Tibial nerve (tissue), 4 donors: ENCODE data around the gene CALCOCO1. TPM values are rescaled to one million over a fixed set of nuclear protein-coding genes. Genes with fewer than 3 reads are reported as not detected.

ENCODE experiments used
- DNase-seq, 2 donors: peaks; one replicate each; pipeline ENCODE4 v3.0.0-alpha.2; 2019; ENCODE audit warnings: low spot score in 2 of 2
- H3K27ac ChIP-seq, 4 donors: fragments of 200-600 bp; sonication (generic) in 3 of 4; one replicate each; pipeline ENCODE4 v1.5.1; 2017 to 2019; ENCODE audit warnings: mild to moderate bottlenecking in 1 of 4
- H3K27me3 ChIP-seq, 2 donors: fragments of 200-600 bp; sonication (generic) in 1 of 2; one replicate each; pipeline versions ENCODE4 v1.5.1 to v1.6.0; 2017 to 2019
- H3K36me3 ChIP-seq, 3 donors: fragments of 200-600 bp; sonication (generic); one replicate each; pipeline ENCODE4 v1.5.1; 2018 to 2019
- H3K4me1 ChIP-seq, 4 donors: fragments of 200-600 bp; sonication (generic) in 3 of 4; one replicate each; pipeline ENCODE4 v1.5.1; 2017 to 2019
- H3K4me3 ChIP-seq, 4 donors: fragments of 200-600 bp; sonication (generic) in 3 of 4; one replicate each; pipeline ENCODE4 v1.5.1; 2017 to 2019; ENCODE audit warnings: mild to moderate bottlenecking in 1 of 4, moderate library complexity in 1 of 4
- H3K9me3 ChIP-seq, 4 donors: fragments of 200-600 bp; sonication (generic) in 3 of 4; one replicate each; pipeline ENCODE4 v1.5.1; 2017 to 2019
- CTCF ChIP-seq, 5 experiments: fragments of 200-600 bp in 3 of 5; fragments of 450-650 bp in 2 of 5; sonication (generic) in 3 of 5; IDR thresholded peaks; one replicate each; pipeline ENCODE4 v1.5.1; 2016 to 2019; ENCODE audit warnings: antibody characterized with exemption in 5 of 5, mild to moderate bottlenecking in 3 of 5, moderate library complexity in 2 of 5
- EP300 ChIP-seq, 2 donors: sonication (generic); formaldehyde crosslinking; IDR thresholded peaks; one replicate each; pipeline ENCODE4 v1.6.1; 2017; ENCODE audit warnings: antibody characterized with exemption in 2 of 2, mild to moderate bottlenecking in 1 of 2
- POLR2A ChIP-seq, 2 donors: fragments of 450-650 bp; IDR thresholded peaks; one replicate each; pipeline ENCODE4 v1.6.1; 2017; ENCODE audit warnings: antibody characterized with exemption in 2 of 2, mild to moderate bottlenecking in 2 of 2, moderate library complexity in 2 of 2
- WGBS, 2 donors: methylation state at CpG; one replicate each; pipeline ENCODE4 v1.1.5; 2018; 5-methylcytosine and 5-hydroxymethylcytosine counted together
- total RNA-seq, 4 donors: library from RNA; depleted of rRNA; stranded (reverse); fragments of >200 nt; gene quantifications; one replicate each; pipeline ENCODE4 v1.1.0, GENCODE V29; 2016

Gene CALCOCO1
- total RNA-seq, 4 donors from 2014 or later = 226 to 383 (median 285) TPM

GRCh38 chr12:53737951-53738405 is 10.7 kb upstream of the CALCOCO1 start:
- DNase-seq = no peak
- no peaks in the 10 kb centered on the region for H3K9me3 ChIP-seq
- WGBS, 2 donors = 37 to 56% methylated on average over 14 of the region's 14 CpGs
- TF ChIP-seq EP300 (IDR thresholded peaks at IDR 0.05) (no peak), POLR2A (IDR thresholded peaks at IDR 0.05) (no peak), CTCF (IDR thresholded peaks at IDR 0.05) (no peak)
- H3K4me1 ChIP-seq = peaks cover 0 to 22% (median 16%) of the 10 kb centered on the region in 4 donors
- no peak overlapping the region for H3K4me3 ChIP-seq
- no peak overlapping the region for H3K27ac ChIP-seq
- H3K36me3 ChIP-seq = no peaks in the 10 kb centered on the region
- peaks cover 0 to 78% of the 10 kb centered on the region in 2 donors for H3K27me3 ChIP-seq

GRCh38 chr12:53737093-53737808 is 10.0 kb upstream of the CALCOCO1 start:
- Histone ChIP-seq H3K9me3 (no peaks in the 10 kb centered on the region), H3K4me1 (peaks cover 0 to 22% (median 16%) of the 10 kb centered on the region in 4 donors), H3K36me3 (no peaks in the 10 kb centered on the region), H3K27ac (no peak overlapping the region), H3K4me3 (no peak overlapping the region), H3K27me3 (peaks cover 0 to 71% of the 10 kb centered on the region in 2 donors)
- no peak for DNase-seq
- 62 to 72% methylated on average over 14 of the region's 14 CpGs for WGBS, 2 donors
- TF ChIP-seq EP300 (IDR thresholded peaks at IDR 0.05) (no peak), POLR2A (IDR thresholded peaks at IDR 0.05) (no peak), CTCF (IDR thresholded peaks at IDR 0.05) (no peak)

- peaks cover 0 to 22% (median 16%) of the 10 kb centered on the region in 4 donors for H3K4me1 ChIP-seq
- H3K4me3 ChIP-seq = no peak overlapping the region
- no peak overlapping the region for H3K27ac ChIP-seq
- WGBS, 2 donors = 77 to 83% methylated on average over 6 of the region's 6 CpGs
- peaks cover 0 to 68% of the 10 kb centered on the region in 2 donors for H3K27me3 ChIP-seq
- no peaks in the 10 kb centered on the region for H3K36me3 ChIP-seq
- TF ChIP-seq CTCF (IDR thresholded peaks at IDR 0.05) = no peak
- no peak for TF ChIP-seq EP300 (IDR thresholded peaks at IDR 0.05)
- no peak for TF ChIP-seq POLR2A (IDR thresholded peaks at IDR 0.05)
- no peak for DNase-seq
- no peaks in the 10 kb centered on the region for H3K9me3 ChIP-seq
Measured at GRCh38 chr12:53736592-53736991, 9.3 kb upstream of the CALCOCO1 start.

GRCh38 chr12:53735556-53735955 is 8.3 kb upstream of the CALCOCO1 start:
- TF ChIP-seq EP300 (IDR thresholded peaks at IDR 0.05) = no peak
- TF ChIP-seq POLR2A (IDR thresholded peaks at IDR 0.05) = no peak
- TF ChIP-seq CTCF (IDR thresholded peaks at IDR 0.05) = no peak
- Histone ChIP-seq H3K9me3 (no peaks in the 10 kb centered on the region), H3K27me3 (peaks cover 0 to 59% of the 10 kb centered on the region in 2 donors), H3K27ac (no peak overlapping the region), H3K4me3 (no peak overlapping the region), H3K36me3 (no peaks in the 10 kb centered on the region), H3K4me1 (peaks cover 0 to 22% (median 16%) of the 10 kb centered on the region in 4 donors)
- 65 to 77% methylated on average over 2 of the region's 2 CpGs for WGBS, 2 donors
- DNase-seq = no peak

GRCh38 chr12:53734425-53734824 is 7.2 kb upstream of the CALCOCO1 start:
- DNase-seq = no peak
- H3K36me3 ChIP-seq = no peaks in the 10 kb centered on the region
- TF ChIP-seq POLR2A (IDR thresholded peaks at IDR 0.05) = no peak
- no peak for TF ChIP-seq EP300 (IDR thresholded peaks at IDR 0.05)
- no peak for TF ChIP-seq CTCF (IDR thresholded peaks at IDR 0.05)
- no peak overlapping the region for H3K27ac ChIP-seq
- 90 to 93% methylated on average over 9 of the region's 9 CpGs for WGBS, 2 donors
- peaks cover 0 to 13% (median 9%) of the 10 kb centered on the region in 4 donors for H3K4me1 ChIP-seq
- H3K4me3 ChIP-seq = no peak overlapping the region
- no peaks in the 10 kb centered on the region for H3K9me3 ChIP-seq
- peaks cover 0 to 47% of the 10 kb centered on the region in 2 donors for H3K27me3 ChIP-seq
